Vagina (tissue), 2 donors: Measurements from ENCODE around the gene MPND. TPM values are rescaled to one million over a fixed set of nuclear protein-coding genes. Genes with fewer than 3 reads are reported as not detected.
A peak's percentile ranks its signal among the peaks of the same experiment; 100 is the strongest.

Experiments used
- DNase-seq, 2 donors: peaks; one replicate each; pipeline ENCODE4 v3.0.0-alpha.2; 2017; ENCODE audit errors: extremely low spot score in 2 of 2
- H3K27ac ChIP-seq: fragments of 200-600 bp; sonication (generic); one replicate; pipeline ENCODE4 v1.5.1; 2019
- H3K27me3 ChIP-seq: fragments of 200-600 bp; sonication (generic); one replicate; pipeline ENCODE4 v1.5.1; 2019
- H3K36me3 ChIP-seq, 2 donors: fragments of 200-600 bp; sonication (generic); one replicate each; pipeline ENCODE4 v1.5.1; 2017 to 2019
- H3K4me1 ChIP-seq: fragments of 200-600 bp; sonication (generic); one replicate; pipeline ENCODE4 v1.5.1; 2019
- H3K4me3 ChIP-seq, 2 donors: fragments of 200-600 bp; sonication (generic); 1 replicate in 1 of 2; 2 replicates in 1 of 2; pipeline ENCODE4 v1.5.1; 2016 to 2019
- H3K9me3 ChIP-seq: fragments of 200-600 bp; sonication (generic); one replicate; pipeline ENCODE4 v1.5.1; 2019
- POLR2A ChIP-seq, 2 donors: fragments of 450-650 bp; IDR thresholded peaks; one replicate each; pipeline ENCODE4 v1.6.1; 2017; ENCODE audit warnings: antibody characterized with exemption in 2 of 2, mild to moderate bottlenecking in 2 of 2, moderate library complexity in 2 of 2
- POLR2AphosphoS5 ChIP-seq, 2 donors: sonication (generic); formaldehyde crosslinking; IDR thresholded peaks; one replicate each; pipeline ENCODE4 v1.9.0; 2017; ENCODE audit warnings: antibody characterized with exemption in 2 of 2, mild to moderate bottlenecking in 2 of 2, low read depth in 1 of 2; ENCODE audit not compliant: insufficient read depth in 1 of 2
- intact Hi-C: fragments of 100-400 bp; cut with DNase I; formaldehyde crosslinking; loops from one replicate; pipeline ENCODE4 v1.15.1; 2023
- total RNA-seq: library from RNA; depleted of rRNA; stranded (reverse); fragments of >200 nt; gene quantifications from one replicate; pipeline ENCODE4 v1.2.3, GENCODE V29; 2016
- TF ChIP-seq, protein P1 (sequence below), 3 experiments: fragments of 450-650 bp in 2 of 3; fragments of 200-600 bp in 1 of 3; sonication (generic) in 1 of 3; IDR thresholded peaks; one replicate each; pipeline ENCODE4 v1.5.1; 2017 to 2019; ENCODE audit warnings: antibody characterized with exemption in 3 of 3, mild to moderate bottlenecking in 2 of 3, moderate library complexity in 2 of 3

Gene MPND
- total RNA-seq, 1 donor from 2014 or later = 10.1 TPM

DNA sequence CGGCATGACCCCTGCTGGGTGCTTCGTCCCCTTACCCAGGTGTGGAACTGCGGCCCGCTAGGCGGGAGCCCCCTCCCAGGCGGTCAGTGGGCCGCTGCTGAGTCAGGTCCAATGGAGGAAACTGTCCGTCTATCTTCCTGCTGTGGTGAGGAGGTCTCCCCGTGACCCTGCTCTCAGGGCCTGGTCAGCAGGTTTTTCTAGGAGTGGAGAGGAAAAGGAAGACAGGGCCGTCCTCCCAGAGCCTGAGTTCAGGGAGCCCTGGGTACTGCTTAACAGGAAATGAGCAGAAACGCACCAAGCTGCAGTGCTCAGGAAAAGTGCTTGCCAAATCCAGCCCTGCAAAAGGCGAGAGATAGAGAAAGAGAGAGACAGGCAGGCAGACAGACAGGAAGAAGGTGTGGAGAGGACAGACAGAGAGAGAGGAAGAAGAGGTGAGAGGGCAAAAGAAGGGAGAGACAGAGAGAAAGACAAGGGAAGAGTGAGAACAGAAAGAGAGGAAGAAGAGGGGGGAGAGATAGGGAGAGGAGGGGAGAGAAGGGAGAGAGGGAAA is 46.7 kb downstream of the MPND start:
- intact Hi-C loops = loop anchor here (10.0 kb wide), 1 partner anchor 115 kb away; the partner anchor contains the start of gene SHD
- no peak for DNase-seq
- peaks cover 91% of the 10 kb centered on the region for H3K4me1 ChIP-seq
- TF ChIP-seq POLR2A (IDR thresholded peaks at IDR 0.05) (no peak), POLR2AphosphoS5 (IDR thresholded peaks at IDR 0.05; ENCODE audit: insufficient read depth in 1 of 2, low read depth in 1 of 2) (peak in 1 of 2 donors; percentile 44)
- peak overlapping the region; percentile 7 to 20 for H3K4me3 ChIP-seq
- H3K27me3 ChIP-seq = no peaks in the 10 kb centered on the region
- peak overlapping the region; percentile 77 for H3K27ac ChIP-seq
- H3K9me3 ChIP-seq = no peaks in the 10 kb centered on the region
- H3K36me3 ChIP-seq = peaks cover 0 to 4% of the 10 kb centered on the region in 2 donors

DNA sequence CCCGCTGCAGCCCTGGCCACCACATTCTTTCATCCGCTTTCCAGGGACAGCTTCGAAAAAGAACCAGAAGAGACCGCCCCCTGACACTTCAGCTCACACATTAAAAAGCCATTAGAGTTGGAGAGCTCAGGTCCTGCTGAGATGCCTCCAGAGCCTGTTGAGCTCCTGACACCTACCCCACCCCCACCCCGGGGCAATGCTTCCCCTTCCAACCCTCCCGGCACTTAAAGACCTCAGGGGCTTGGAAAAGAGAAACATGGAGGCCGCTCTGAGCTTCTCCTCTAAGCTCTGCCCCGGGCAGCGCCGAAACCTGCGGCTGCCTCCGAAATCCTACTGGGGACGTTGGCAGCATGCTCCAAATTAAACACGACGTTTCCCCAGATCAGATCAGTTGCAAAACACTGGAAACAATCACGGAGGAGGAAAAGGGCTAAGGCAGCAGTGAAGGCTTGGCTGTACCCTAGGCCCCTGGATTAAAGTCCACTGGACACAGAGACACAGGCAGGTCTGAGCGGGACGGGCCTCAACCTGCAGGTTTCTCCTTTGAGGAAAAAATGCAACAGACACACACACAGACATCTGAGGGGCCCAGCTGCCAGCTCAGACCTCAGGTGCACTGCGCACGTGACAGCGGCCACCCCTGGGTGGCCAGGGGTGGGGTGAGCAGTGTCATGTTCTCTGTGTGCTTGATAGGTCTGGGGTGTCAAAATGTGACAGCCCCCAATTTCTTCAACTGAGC is 47.4 kb downstream of the MPND start:
- TF ChIP-seq POLR2AphosphoS5 (IDR thresholded peaks at IDR 0.05; ENCODE audit: insufficient read depth in 1 of 2, low read depth in 1 of 2) (no peak), POLR2A (IDR thresholded peaks at IDR 0.05) (no peak)
- TF ChIP-seq, protein P1, sequence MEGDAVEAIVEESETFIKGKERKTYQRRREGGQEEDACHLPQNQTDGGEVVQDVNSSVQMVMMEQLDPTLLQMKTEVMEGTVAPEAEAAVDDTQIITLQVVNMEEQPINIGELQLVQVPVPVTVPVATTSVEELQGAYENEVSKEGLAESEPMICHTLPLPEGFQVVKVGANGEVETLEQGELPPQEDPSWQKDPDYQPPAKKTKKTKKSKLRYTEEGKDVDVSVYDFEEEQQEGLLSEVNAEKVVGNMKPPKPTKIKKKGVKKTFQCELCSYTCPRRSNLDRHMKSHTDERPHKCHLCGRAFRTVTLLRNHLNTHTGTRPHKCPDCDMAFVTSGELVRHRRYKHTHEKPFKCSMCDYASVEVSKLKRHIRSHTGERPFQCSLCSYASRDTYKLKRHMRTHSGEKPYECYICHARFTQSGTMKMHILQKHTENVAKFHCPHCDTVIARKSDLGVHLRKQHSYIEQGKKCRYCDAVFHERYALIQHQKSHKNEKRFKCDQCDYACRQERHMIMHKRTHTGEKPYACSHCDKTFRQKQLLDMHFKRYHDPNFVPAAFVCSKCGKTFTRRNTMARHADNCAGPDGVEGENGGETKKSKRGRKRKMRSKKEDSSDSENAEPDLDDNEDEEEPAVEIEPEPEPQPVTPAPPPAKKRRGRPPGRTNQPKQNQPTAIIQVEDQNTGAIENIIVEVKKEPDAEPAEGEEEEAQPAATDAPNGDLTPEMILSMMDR (IDR thresholded peaks at IDR 0.05) = no peak
- H3K36me3 ChIP-seq = peaks cover 0 to 11% of the 10 kb centered on the region in 2 donors
- no peaks in the 10 kb centered on the region for H3K9me3 ChIP-seq
- no peaks in the 10 kb centered on the region for H3K27me3 ChIP-seq
- peak overlapping the region; percentile 7 to 17 for H3K4me3 ChIP-seq
- intact Hi-C loops = loop anchor here (10.0 kb wide), 1 partner anchor 116 kb away; the partner anchor contains the start of gene SHD
- peak overlapping the region; percentile 77 for H3K27ac ChIP-seq
- DNase-seq = no peak
- H3K4me1 ChIP-seq = peaks cover 97% of the 10 kb centered on the region

DNA sequence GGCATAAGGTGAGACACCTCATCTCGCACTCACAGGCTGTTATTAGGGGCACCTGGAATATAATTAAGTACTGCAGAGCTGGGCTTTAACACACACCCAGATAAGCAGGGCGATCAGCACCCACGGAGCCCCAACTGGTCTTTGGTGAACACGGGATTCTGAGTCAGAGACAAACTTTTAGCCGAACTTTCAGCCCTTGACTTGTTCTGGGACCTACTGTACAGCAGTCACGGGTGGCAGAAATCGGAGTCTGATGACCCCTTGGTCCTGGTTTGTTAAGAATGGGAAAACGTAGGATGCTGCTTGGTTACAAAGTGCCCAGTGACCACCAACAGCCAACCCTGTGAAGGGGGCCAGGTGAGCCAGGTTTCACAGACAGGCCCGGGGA is 47.9 kb downstream of the MPND start:
- peaks cover 99% of the 10 kb centered on the region for H3K4me1 ChIP-seq
- H3K27ac ChIP-seq = peak overlapping the region; percentile 77
- no peak for DNase-seq
- TF ChIP-seq POLR2A (IDR thresholded peaks at IDR 0.05) (no peak), POLR2AphosphoS5 (IDR thresholded peaks at IDR 0.05; ENCODE audit: insufficient read depth in 1 of 2, low read depth in 1 of 2) (no peak)
- TF ChIP-seq, protein P1 (IDR thresholded peaks at IDR 0.05) = no peak
- H3K27me3 ChIP-seq = no peaks in the 10 kb centered on the region
- H3K4me3 ChIP-seq = peak overlapping the region; percentile 7 to 17
- H3K36me3 ChIP-seq = peaks cover 0 to 14% of the 10 kb centered on the region in 2 donors
- no peaks in the 10 kb centered on the region for H3K9me3 ChIP-seq
- intact Hi-C loops = loop anchor here (10.0 kb wide), 1 partner anchor 116 kb away; the partner anchor contains the start of gene SHD

DNA sequence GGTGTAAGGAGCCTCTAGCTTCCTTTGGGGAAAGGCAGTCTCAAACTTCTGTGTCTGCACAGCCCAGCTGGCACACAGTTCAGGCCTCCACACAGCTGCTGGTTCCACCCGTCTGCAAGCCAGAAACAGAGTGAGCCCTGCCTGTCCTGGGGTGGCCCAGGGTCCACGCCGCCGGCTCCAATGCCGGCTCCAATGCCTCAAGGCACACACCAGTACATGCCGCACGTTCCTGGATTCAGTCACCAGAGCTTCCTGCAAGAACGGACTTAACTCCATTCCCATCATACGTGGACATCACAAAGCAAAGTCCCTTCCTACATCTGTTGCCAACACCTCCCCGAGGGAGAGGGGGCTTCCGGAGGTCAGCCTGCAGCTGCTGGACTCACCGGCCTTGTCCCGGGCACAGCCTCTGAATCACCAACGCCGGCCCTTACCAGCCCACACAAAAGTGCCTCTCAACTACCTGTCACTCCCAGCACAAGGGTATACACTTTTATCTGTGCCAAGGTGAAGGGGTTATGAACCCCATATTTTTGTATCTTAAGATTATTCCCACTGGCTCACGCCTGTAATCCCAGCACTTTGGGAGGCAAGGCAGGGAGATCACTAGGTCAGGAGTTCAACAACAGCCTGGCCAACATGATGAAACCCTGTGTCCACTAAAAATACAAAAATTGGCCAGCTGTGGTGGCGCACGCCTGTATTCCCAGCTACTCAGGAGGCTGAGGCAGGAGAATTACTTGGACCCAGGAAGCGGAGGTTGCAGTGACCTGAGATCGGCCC is 48.5 kb downstream of the MPND start:
- DNase-seq = no peak
- TF ChIP-seq POLR2AphosphoS5 (IDR thresholded peaks at IDR 0.05; ENCODE audit: insufficient read depth in 1 of 2, low read depth in 1 of 2) (peak; percentile 75 to 79), POLR2A (IDR thresholded peaks at IDR 0.05) (no peak)
- Histone ChIP-seq H3K4me1 (peaks cover 99% of the 10 kb centered on the region), H3K27me3 (no peaks in the 10 kb centered on the region), H3K4me3 (peak overlapping the region; percentile 7 to 17), H3K36me3 (peaks cover 0 to 14% of the 10 kb centered on the region in 2 donors), H3K9me3 (no peaks in the 10 kb centered on the region), H3K27ac (peak overlapping the region; percentile 77)
- intact Hi-C loops = loop anchor here (10.0 kb wide), 1 partner anchor 117 kb away; the partner anchor contains the start of gene SHD

DNA sequence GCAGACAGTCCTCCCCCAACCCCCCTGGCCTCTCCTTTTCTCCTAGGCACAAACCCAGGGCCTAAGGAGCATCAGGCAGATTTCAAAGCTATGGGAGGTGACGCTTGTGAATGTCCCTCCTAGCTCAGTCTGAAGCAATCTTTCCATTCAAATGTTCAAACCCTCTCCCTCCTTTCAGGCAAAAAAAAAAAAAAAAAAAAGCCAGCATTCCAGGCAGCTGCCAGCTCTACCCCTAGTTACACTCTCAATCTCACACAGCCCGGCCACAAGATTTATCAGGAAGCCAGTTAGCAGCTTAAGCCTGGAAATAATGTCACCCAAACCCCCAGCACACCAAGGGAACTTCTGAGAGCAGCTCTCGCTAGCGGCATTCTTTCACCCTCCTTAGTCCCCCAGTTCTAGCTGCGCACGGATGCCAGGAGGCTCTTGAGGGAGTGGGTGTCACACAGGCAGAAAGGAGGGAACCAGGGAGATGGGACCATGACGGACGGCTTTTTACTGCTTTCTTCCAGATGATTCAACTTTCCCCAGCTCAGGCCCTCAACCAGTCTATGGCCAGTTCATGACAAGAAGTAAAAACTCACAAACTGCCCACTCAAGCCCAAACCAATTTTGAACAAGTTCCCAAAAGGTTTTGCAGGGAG is 50.7 kb downstream of the MPND start:
- peaks cover 0 to 14% of the 10 kb centered on the region in 2 donors for H3K36me3 ChIP-seq
- no peaks in the 10 kb centered on the region for H3K27me3 ChIP-seq
- TF ChIP-seq, protein P1 (IDR thresholded peaks at IDR 0.05) = no peak
- no peak for TF ChIP-seq POLR2A (IDR thresholded peaks at IDR 0.05)
- TF ChIP-seq POLR2AphosphoS5 (IDR thresholded peaks at IDR 0.05; ENCODE audit: insufficient read depth in 1 of 2, low read depth in 1 of 2) = no peak
- intact Hi-C loops = loop anchor here (10.0 kb wide), 1 partner anchor 119 kb away; the partner anchor contains the start of gene SHD
- H3K4me3 ChIP-seq = no peak overlapping the region
- H3K9me3 ChIP-seq = no peaks in the 10 kb centered on the region
- no peak for DNase-seq
- peaks cover 100% of the 10 kb centered on the region for H3K4me1 ChIP-seq
- peak overlapping the region; percentile 50 for H3K27ac ChIP-seq
